Measurements from ENCODE around the gene PHGDH. TPM values are rescaled to one million over a fixed set of nuclear protein-coding genes. Genes with fewer than 3 reads are reported as not detected.

Gene PHGDH
- total and polyA plus RNA-seq, 2 of the 13 experiments (the other 11 are each of a cell fraction or from before 2014, with no cell fraction given), result 95.8 to 133 TPM

DNA sequence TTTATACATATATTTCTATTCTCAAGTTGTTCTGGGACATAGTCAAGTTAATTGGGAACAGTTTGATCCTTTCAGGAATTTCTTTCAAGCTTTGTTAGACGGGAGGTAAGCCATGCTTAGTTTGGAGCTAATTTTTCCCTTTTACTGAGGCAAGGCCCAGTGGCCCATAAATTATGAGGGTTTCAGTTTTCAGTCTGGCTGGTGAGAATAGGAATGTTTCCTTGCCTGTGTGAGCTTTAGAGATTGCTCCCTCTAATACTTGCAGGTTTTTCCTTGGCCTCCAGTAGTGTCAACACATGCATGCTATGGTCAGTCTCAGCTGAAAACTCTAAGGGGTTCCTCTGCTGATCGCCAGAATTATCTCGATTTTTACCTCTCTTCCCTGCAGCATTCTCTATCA lies 14.1 kb upstream of the PHGDH start:
- POLR2A ChIA-PET, result interaction anchor here (1.2 to 2.6 kb wide), 3 partner anchors 14 to 27 kb away, joined by 6 to 35 read pairs (median 6); partner anchors contain the start of gene PHGDH
- CTCF ChIA-PET (ENCODE audit: low intra/inter-chr PET ratio, low total read pairs), result no interaction called here
- TF ChIP-seq AFF4 (CRISPR knock-in tag; IDR thresholded peaks at IDR 0.05) (no peak), MEF2D (CRISPR knock-in tag; IDR thresholded peaks at IDR 0.05) (no peak), ZSCAN22 (CRISPR knock-in tag; IDR thresholded peaks at IDR 0.05) (no peak), PTBP1 (IDR thresholded peaks at IDR 0.05; ENCODE audit: low read depth, low read length, poor library complexity, severe bottlenecking) (no peak), KDM1A (CRISPR knock-in tag; IDR thresholded peaks at IDR 0.05) (no peak), AKAP8 (CRISPR knock-in tag; IDR thresholded peaks at IDR 0.05) (no peak)
- TF ChIP-seq, protein P1, sequence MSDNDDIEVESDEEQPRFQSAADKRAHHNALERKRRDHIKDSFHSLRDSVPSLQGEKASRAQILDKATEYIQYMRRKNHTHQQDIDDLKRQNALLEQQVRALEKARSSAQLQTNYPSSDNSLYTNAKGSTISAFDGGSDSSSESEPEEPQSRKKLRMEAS (IDR thresholded peaks at IDR 0.05), result no peak
- Histone ChIP-seq H3K4me3 (replicated peaks in 1 of 3; ENCODE audit: insufficient read depth in 1 of 3, low read depth in 2 of 3, low read length in 3 of 3) (0 out of 6 replicates have a peak overlapping the region, but pooled peaks of 1 of the 3 experiments have one; percentile 28), H3K27ac (ENCODE audit: extremely low read length, insufficient read depth, low read length) (no peak overlapping the region), H3K9ac (ENCODE audit: insufficient read depth, low read depth, low read length) (no peak overlapping the region), H3K79me2 (ENCODE audit: insufficient read depth, low read length) (no peaks in the 10 kb centered on the region), H3K36me3 (replicated peaks in 1 of 2; ENCODE audit: control insufficient read depth in 1 of 2, insufficient read depth in 2 of 2, low read length in 2 of 2) (no peaks in the 10 kb centered on the region), H2AFZ (ENCODE audit: low read length) (no peak overlapping the region), H3K4me2 (ENCODE audit: low read depth, low read length) (peak overlapping the region; percentile 61; the same call in 1 of the 2 replicates), H3K9me3 (ENCODE audit: low read length) (peaks cover 20% of the 10 kb centered on the region), H4K20me1 (ENCODE audit: insufficient read depth, low read length) (no peaks in the 10 kb centered on the region), H3K27me3 (ENCODE audit: control insufficient read depth in 1 of 2, insufficient read depth in 2 of 2, low read length in 2 of 2) (no peaks in the 10 kb centered on the region; a peak in 2 of 5 replicates), H3K4me1 (ENCODE audit: insufficient read depth, low read length) (peaks cover 19% of the 10 kb centered on the region)
- DNase-seq (ENCODE audit: low spot score) (no peak), FAIRE-seq (no peak), ATAC-seq (no peak; the same call in 2 of the 3 replicates)
- in situ Hi-C loops (cut with HindIII; ENCODE audit: extremely low pct_ligation_motif_present, low pct_unique_long_range_greater_than_20kb) (no loop called here), intact Hi-C loops (cut with micrococcal nuclease; ENCODE audit: unreplicated experiment) (no loop called here)
- no TSS peak for BruUV-seq (replicated peaks)
- WGBS (ENCODE audit: low lambda C conversion rate), result 8% methylated on average over 3 of the region's 3 CpGs

Data from HepG2 (cell line).